ENCODE results near the gene KIZ. TPM values are rescaled to one million over a fixed set of nuclear protein-coding genes. Genes with fewer than 3 reads are reported as not detected.
"Not testable (repeated sequence)": the region's sequence is repeated elsewhere in the genome, so short reads cannot be mapped to it uniquely, and the experiment has no call there.

KIZ gene
- total RNA-seq, 2 donors from 2014 or later, result 16.1 to 30.4 TPM

DNA sequence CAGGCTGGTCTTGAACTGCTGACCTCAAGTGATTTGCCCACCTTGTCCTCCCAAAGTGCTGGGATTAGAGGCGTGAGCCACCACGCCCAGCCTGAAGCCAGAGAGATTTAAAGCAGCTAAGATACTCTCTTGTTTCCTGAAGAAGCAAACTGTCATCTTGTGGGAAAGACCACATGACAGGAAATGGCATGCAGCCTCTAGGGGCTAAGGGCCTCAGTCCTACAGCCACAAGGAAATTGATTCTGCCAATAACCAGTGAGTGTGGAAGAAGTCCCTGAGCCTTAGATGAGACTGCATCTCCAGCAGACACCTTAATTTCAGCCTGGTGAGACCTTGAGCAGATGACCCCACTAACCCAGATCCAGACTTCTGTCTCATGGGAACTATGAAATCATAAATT lies 40.9 kb downstream of the KIZ start:
- TF ChIP-seq, protein P1, sequence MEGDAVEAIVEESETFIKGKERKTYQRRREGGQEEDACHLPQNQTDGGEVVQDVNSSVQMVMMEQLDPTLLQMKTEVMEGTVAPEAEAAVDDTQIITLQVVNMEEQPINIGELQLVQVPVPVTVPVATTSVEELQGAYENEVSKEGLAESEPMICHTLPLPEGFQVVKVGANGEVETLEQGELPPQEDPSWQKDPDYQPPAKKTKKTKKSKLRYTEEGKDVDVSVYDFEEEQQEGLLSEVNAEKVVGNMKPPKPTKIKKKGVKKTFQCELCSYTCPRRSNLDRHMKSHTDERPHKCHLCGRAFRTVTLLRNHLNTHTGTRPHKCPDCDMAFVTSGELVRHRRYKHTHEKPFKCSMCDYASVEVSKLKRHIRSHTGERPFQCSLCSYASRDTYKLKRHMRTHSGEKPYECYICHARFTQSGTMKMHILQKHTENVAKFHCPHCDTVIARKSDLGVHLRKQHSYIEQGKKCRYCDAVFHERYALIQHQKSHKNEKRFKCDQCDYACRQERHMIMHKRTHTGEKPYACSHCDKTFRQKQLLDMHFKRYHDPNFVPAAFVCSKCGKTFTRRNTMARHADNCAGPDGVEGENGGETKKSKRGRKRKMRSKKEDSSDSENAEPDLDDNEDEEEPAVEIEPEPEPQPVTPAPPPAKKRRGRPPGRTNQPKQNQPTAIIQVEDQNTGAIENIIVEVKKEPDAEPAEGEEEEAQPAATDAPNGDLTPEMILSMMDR (IDR thresholded peaks at IDR 0.05), result no peak
- Histone ChIP-seq H3K27ac (no peak overlapping the region), H3K36me3 (peaks cover 12% of the 10 kb centered on the region), H3K27me3 (no peaks in the 10 kb centered on the region), H3K4me1 (no peaks in the 10 kb centered on the region), H3K4me3 (no peak overlapping the region), H3K9me3 (no peaks in the 10 kb centered on the region)
- DNase-seq (ENCODE audit: low spot score), result no peak

- H3K4me1 ChIP-seq, result no peaks in the 10 kb centered on the region
- H3K36me3 ChIP-seq, result peaks cover 8% of the 10 kb centered on the region
- no peak for DNase-seq (ENCODE audit: low spot score)
- H3K27ac ChIP-seq, result no peak overlapping the region
- no peak overlapping the region for H3K4me3 ChIP-seq
- TF ChIP-seq, protein P1 (IDR thresholded peaks at IDR 0.05), result no peak
- no peaks in the 10 kb centered on the region for H3K27me3 ChIP-seq
- no peaks in the 10 kb centered on the region for H3K9me3 ChIP-seq
Measured at GRCh38 chr20:21167261-21167660, 41.4 kb downstream of the KIZ start.

- not testable (repeated sequence) for H3K36me3 ChIP-seq; H3K27ac ChIP-seq; H3K4me1 ChIP-seq; H3K27me3 ChIP-seq; H3K9me3 ChIP-seq; H3K4me3 ChIP-seq; DNase-seq (ENCODE audit: low spot score)
Measured at GRCh38 chr20:21168061-21168460, 42.2 kb downstream of the KIZ start.

GRCh38 chr20:21172626-21173025 lies 46.7 kb downstream of the KIZ start:
- TF ChIP-seq, protein P1 (IDR thresholded peaks at IDR 0.05), result no peak
- H3K9me3 ChIP-seq, result peaks cover 0 to 10% of the 10 kb centered on the region in 2 donors
- no peak overlapping the region for H3K4me3 ChIP-seq
- DNase-seq (ENCODE audit: low spot score), result no peak
- peaks cover 0 to 9% of the 10 kb centered on the region in 2 donors for H3K4me1 ChIP-seq
- H3K27ac ChIP-seq, result no peak overlapping the region
- H3K36me3 ChIP-seq, result no peaks in the 10 kb centered on the region
- no peaks in the 10 kb centered on the region for H3K27me3 ChIP-seq

DNA sequence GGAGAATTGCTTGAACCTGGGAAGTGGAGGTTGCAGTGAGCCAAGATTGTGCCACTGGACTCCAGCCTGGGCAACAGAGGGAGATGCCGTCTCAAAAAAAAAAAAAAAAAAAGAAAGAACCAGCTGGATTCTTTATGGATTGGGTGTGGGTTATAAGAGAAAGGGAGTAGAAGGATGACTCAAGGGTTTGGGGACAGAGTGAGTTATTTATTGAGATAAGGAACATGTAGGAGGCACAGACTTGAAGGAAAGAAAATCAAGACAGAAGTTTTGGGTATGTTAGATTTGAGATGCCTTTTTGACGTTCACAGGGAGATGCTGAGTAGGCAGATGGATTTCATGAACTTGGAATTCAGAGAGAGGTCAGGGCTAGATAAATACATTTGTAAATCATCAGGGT lies 47.6 kb downstream of the KIZ start:
- Histone ChIP-seq H3K27me3 (no peaks in the 10 kb centered on the region), H3K36me3 (no peaks in the 10 kb centered on the region), H3K27ac (no peak overlapping the region), H3K4me3 (no peak overlapping the region), H3K4me1 (peaks cover 0 to 9% of the 10 kb centered on the region in 2 donors), H3K9me3 (peaks cover 0 to 15% of the 10 kb centered on the region in 2 donors)
- TF ChIP-seq, protein P1 (IDR thresholded peaks at IDR 0.05), result no peak
- no peak for DNase-seq (ENCODE audit: low spot score)

GRCh38 chr20:21174516-21175239 lies 48.8 kb downstream of the KIZ start:
- H3K27ac ChIP-seq, result no peak overlapping the region
- DNase-seq (ENCODE audit: low spot score), result no peak
- H3K27me3 ChIP-seq, result no peaks in the 10 kb centered on the region

More at GRCh38 chr20:21174516-21175239, 48.8 kb downstream of the KIZ start:
- TF ChIP-seq, protein P1 (IDR thresholded peaks at IDR 0.05), result no peak
- H3K36me3 ChIP-seq, result no peaks in the 10 kb centered on the region
- peaks cover 0 to 15% of the 10 kb centered on the region in 2 donors for H3K9me3 ChIP-seq
- no peak overlapping the region for H3K4me3 ChIP-seq
- H3K4me1 ChIP-seq, result peaks cover 0 to 9% of the 10 kb centered on the region in 2 donors

Data from right atrium auricular region (tissue), 2 donors.